SK-N-DZ (cell line): ENCODE results near the gene NCBP1.
"Not testable (repeated sequence)": the region's sequence is repeated elsewhere in the genome, so short reads cannot be mapped to it uniquely, and the experiment has no call there.

Source experiments
- DNase-seq: peaks from one replicate; pipeline ENCODE4 v3.0.0-alpha.2; 2015; ENCODE audit warnings: low spot score

The NCBP1 gene

GRCh38 chr9:97673922-97674321 is 40.3 kb downstream of the NCBP1 start:
- DNase-seq: no peak

- DNase-seq: no peak
These were observed 42.0 kb downstream of the NCBP1 start for GRCh38 chr9:97675655-97676054.

GRCh38 chr9:97682242-97682641 is 48.6 kb downstream of the NCBP1 start:
- DNase-seq: no peak

GRCh38 chr9:97688654-97689053 is 55.0 kb downstream of the NCBP1 start:
- no peak for DNase-seq

GRCh38 chr9:97689401-97690180 is 56.0 kb downstream of the NCBP1 start:
- no peak for DNase-seq

GRCh38 chr9:97694769-97695168 is 61.1 kb downstream of the NCBP1 start:
- no peak for DNase-seq

- DNase-seq: no peak
These were observed 61.8 kb downstream of the NCBP1 start for GRCh38 chr9:97695390-97695789.

GRCh38 chr9:97695995-97696802 is 62.6 kb downstream of the NCBP1 start:
- DNase-seq: no peak

- peak; percentile 94 for DNase-seq
These were observed 63.4 kb downstream of the NCBP1 start, which contains the start of gene XPA for GRCh38 chr9:97696803-97697601. XPA (minus strand) TSS chr9:97697340; CDS start chr9:97697292, 48 bp downstream.

GRCh38 chr9:97697837-97698236 is 64.2 kb downstream of the NCBP1 start:
- no peak for DNase-seq

GRCh38 chr9:97698865-97699264 is 65.2 kb downstream of the NCBP1 start:
- DNase-seq: no peak

- not testable (repeated sequence) for DNase-seq
These were observed 65.7 kb downstream of the NCBP1 start for GRCh38 chr9:97699281-97699680.

- not testable (repeated sequence) for DNase-seq
These were observed 66.2 kb downstream of the NCBP1 start for GRCh38 chr9:97699824-97700223.

- no peak for DNase-seq
These were observed 70.1 kb downstream of the NCBP1 start for GRCh38 chr9:97703437-97704344.

- DNase-seq: no peak
These were observed 70.7 kb downstream of the NCBP1 start for GRCh38 chr9:97704345-97704677.

- no peak for DNase-seq
These were observed 71.2 kb downstream of the NCBP1 start for GRCh38 chr9:97704851-97705250.

GRCh38 chr9:97705354-97705950 is 71.8 kb downstream of the NCBP1 start:
- no peak for DNase-seq

- no peak for DNase-seq
These were observed 72.6 kb downstream of the NCBP1 start for GRCh38 chr9:97706246-97706645.

- DNase-seq: peak; percentile 47
These were observed 77.0 kb downstream of the NCBP1 start for GRCh38 chr9:97710356-97711222.

- DNase-seq: no peak
These were observed 77.6 kb downstream of the NCBP1 start for GRCh38 chr9:97711223-97711626.
